NB4 (cell line): Measurements from ENCODE around the gene MRTFA.

Experiments
- MYC ChIP-seq: IDR thresholded peaks from 2 replicates; pipeline ENCODE4 v1.6.1; 2011; ENCODE audit warnings: low read depth, low read length
- POLR2A ChIP-seq: IDR thresholded peaks from 2 replicates; pipeline ENCODE4 v1.6.1; 2011; ENCODE audit warnings: mild to moderate bottlenecking; ENCODE audit not compliant: insufficient read length; ENCODE audit errors: extremely low read depth
- TF ChIP-seq, protein P1 (sequence below): IDR thresholded peaks from one replicate; pipeline ENCODE4 v1.5.1; 2012; ENCODE audit warnings: low read depth, low read length
- TF ChIP-seq, protein P2 (sequence below): IDR thresholded peaks from 2 replicates; pipeline ENCODE4 v1.6.1; 2011; ENCODE audit warnings: low read depth, low read length

DNA sequence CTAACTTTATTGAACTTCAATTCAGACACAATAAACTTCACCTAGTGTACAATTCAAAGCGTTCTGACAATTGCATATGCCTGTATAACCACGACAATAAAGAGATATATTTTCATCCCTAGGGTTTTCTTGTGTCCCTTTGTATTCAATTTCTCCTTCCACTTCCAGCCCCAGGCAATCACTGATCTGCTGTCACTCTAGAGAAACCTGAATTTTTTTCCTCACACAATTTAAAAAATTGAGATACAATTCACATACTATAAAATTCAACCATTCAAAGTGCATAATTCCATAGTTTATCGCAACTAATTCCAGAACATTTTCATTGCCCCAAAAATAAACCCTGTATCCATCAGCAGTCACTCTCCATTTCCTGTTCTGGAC lies 116.6 kb downstream of the MRTFA start:
- TF ChIP-seq, protein P1, sequence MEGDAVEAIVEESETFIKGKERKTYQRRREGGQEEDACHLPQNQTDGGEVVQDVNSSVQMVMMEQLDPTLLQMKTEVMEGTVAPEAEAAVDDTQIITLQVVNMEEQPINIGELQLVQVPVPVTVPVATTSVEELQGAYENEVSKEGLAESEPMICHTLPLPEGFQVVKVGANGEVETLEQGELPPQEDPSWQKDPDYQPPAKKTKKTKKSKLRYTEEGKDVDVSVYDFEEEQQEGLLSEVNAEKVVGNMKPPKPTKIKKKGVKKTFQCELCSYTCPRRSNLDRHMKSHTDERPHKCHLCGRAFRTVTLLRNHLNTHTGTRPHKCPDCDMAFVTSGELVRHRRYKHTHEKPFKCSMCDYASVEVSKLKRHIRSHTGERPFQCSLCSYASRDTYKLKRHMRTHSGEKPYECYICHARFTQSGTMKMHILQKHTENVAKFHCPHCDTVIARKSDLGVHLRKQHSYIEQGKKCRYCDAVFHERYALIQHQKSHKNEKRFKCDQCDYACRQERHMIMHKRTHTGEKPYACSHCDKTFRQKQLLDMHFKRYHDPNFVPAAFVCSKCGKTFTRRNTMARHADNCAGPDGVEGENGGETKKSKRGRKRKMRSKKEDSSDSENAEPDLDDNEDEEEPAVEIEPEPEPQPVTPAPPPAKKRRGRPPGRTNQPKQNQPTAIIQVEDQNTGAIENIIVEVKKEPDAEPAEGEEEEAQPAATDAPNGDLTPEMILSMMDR: no peak
- TF ChIP-seq, protein P2, sequence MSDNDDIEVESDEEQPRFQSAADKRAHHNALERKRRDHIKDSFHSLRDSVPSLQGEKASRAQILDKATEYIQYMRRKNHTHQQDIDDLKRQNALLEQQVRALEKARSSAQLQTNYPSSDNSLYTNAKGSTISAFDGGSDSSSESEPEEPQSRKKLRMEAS: no peak
- TF ChIP-seq POLR2A (no peak), MYC (no peak)
